ENCODE measurements around the gene HK1. TPM values are rescaled to one million over a fixed set of nuclear protein-coding genes. Genes with fewer than 3 reads are reported as not detected.

HK1 gene
- total and polyA plus RNA-seq, 4 donors = 1.8 to 166 (median 7.4) TPM

- peaks cover 0 to 2% (median 0%) of the 10 kb centered on the region in 4 donors for H3K36me3 ChIP-seq (ENCODE audit: control insufficient read depth in 4 of 4, insufficient read depth in 3 of 4, low read depth in 1 of 4, low read length in 3 of 4)
Observed at GRCh38 chr10:69372126-69372980, 94.1 kb downstream of the HK1 start.

More at GRCh38 chr10:69372126-69372980, 94.1 kb downstream of the HK1 start:
- no peak for TF ChIP-seq ATF3 (IDR thresholded peaks at IDR 0.05)
- TF ChIP-seq JUND (IDR thresholded peaks at IDR 0.05) = no peak
- TF ChIP-seq RXRA (IDR thresholded peaks at IDR 0.05) = no peak
- TF ChIP-seq RAD21 (IDR thresholded peaks at IDR 0.05) = no peak
- TF ChIP-seq GABPA (IDR thresholded peaks at IDR 0.05 in 1 of 2, conservative IDR thresholded peaks at IDR 0.05 in 1 of 2) = no peak
- TF ChIP-seq NR2F2 (IDR thresholded peaks at IDR 0.05) = no peak
- TF ChIP-seq ZBTB33 (IDR thresholded peaks at IDR 0.05) = no peak
- TF ChIP-seq REST (IDR thresholded peaks at IDR 0.05) = no peak
- no peak for TF ChIP-seq MAX (IDR thresholded peaks at IDR 0.05)
- TF ChIP-seq FOXA1 (IDR thresholded peaks at IDR 0.05) = no peak
- TF ChIP-seq EGR1 (IDR thresholded peaks at IDR 0.05; ENCODE audit: low read depth in 2 of 2) = no peak
- TF ChIP-seq HNF4A (conservative IDR thresholded peaks at IDR 0.05) = no peak
- TF ChIP-seq TAF1 (conservative IDR thresholded peaks at IDR 0.05) = no peak
- no peak for TF ChIP-seq FOXA2 (IDR thresholded peaks at IDR 0.05)
- TF ChIP-seq SP1 (IDR thresholded peaks at IDR 0.05) = no peak
- no peak for TF ChIP-seq YY1 (IDR thresholded peaks at IDR 0.05)
- TF ChIP-seq CTCF (IDR thresholded peaks at IDR 0.05; ENCODE audit: low read depth, low read length, missing input control) = no peak
- no peak for TF ChIP-seq HNF4G (IDR thresholded peaks at IDR 0.05)
- Histone ChIP-seq H3K4me1 (ENCODE audit: control insufficient read depth in 4 of 4, insufficient read depth in 4 of 4, low read length in 3 of 4) (peaks cover 0 to 2% (median 0%) of the 10 kb centered on the region in 4 donors), H3K27ac (ENCODE audit: low read depth in 1 of 2, low read length in 2 of 2) (no peak overlapping the region), H3K9ac (ENCODE audit: low read depth in 1 of 2, low read length in 2 of 2) (no peak overlapping the region), H3K9me3 (ENCODE audit: control insufficient read depth in 4 of 4, low read length in 3 of 4) (no peaks in the 10 kb centered on the region), H3K27me3 (ENCODE audit: control insufficient read depth in 4 of 4, insufficient read depth in 4 of 4, low read length in 3 of 4) (no peaks in the 10 kb centered on the region), H3K4me3 (ENCODE audit: low read depth in 1 of 3, low read length in 3 of 3) (no peak overlapping the region)
- WGBS = 80% methylated on average over 9 of the region's 9 CpGs
- no peak for DNase-seq (ENCODE audit: low spot score)

All from liver (tissue), 9 donors.